Fibroblast of skin of back (primary cell): ENCODE data around the gene NLRC5.
A peak's percentile ranks its signal among the peaks of the same experiment; 100 is the strongest.
"Not testable (repeated sequence)": the region's sequence is repeated elsewhere in the genome, so short reads cannot be mapped to it uniquely, and the experiment has no call there.

ENCODE experiments used
- DNase-seq: peaks from one replicate; pipeline ENCODE4 v3.0.0-alpha.2; 2013

Gene NLRC5

DNA sequence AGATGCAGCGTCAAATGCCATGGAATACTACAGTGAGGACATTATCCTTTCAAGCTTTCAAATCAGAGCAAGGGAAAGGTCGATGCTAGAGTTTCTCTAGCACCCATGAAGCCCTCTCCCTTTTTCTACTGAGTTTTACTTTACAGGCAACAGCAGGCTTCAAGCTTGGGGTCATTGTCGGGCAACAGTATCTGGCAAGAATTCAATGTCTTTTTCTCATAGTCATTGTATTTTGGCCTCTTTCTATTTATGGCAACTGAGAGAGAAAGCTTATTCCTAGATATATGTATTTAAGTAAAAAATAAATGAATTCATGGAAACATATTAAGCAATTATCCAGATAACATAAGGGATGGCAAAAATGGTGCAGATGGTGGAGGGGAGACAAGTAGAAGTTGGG, 28.0 kb upstream of the NLRC5 start:
- DNase-seq = no peak

DNA sequence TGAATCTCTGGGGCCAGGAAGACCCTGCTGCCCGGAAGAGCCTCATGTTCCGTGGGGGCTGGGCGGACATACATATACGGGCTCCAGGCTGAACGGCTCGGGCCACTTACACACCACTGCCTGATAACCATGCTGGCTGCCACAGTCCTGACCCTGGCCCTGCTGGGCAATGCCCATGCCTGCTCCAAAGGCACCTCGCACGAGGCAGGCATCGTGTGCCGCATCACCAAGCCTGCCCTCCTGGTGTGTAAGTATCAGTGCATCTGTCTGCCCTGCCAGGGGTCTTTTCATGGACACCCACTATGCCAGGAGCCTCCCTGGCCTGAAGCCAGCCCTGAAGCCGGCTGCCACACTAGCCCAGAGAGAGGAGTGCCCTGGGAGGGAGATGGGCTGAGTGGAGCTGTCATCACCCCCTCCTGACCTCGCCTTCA, 27.5 kb upstream of the NLRC5 start, which contains the start of gene CETP:
Gene CETP (plus strand): TSS at position 100 of the 431 bp plus-strand sequence. CDS start 30 bp downstream, at position 130.
- no peak for DNase-seq

DNA sequence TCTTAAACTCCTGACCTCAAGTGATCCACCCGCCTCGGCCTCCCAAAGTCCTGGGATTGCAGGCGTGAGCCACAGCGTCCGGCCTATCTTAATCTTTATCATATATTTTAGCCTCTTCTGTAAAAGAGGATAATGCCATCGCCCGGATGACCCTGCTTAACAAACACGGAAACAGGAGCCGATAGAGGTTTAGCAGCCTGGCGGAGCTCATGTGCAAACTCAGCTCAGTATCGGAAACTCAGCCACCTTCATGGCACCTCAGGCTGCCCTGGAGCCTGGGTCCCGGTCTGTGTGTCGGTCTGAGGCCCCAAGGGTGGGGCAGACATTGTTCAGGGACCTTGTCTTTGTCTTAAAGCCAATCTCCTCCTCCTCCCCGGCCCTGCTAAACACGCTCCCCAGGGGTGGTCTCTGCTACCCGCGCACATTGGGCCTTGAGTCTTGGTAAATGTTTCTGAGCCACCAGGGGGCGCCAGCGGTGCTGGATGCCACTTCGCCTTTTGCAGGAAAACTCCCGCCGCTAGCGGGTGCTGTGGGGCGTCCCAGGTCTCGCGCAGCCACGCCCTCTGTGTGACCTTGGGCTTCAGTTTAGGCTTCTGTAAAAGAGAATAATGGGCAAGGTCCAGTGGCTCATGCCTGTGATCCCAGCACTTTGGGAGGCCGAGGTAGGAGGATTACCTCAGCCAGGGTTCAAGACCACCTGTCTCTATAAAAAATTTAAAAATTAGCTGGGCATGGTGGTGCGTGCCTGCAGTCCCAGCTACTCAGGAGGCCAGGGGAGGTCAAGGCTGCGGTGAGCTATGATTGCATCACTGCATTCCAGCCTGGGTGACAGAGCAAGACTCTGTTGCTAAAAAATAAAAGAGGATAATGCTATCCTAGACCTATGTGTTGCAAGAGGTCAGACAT, 24.9 kb upstream of the NLRC5 start:
- peak; percentile 63 for DNase-seq

DNA sequence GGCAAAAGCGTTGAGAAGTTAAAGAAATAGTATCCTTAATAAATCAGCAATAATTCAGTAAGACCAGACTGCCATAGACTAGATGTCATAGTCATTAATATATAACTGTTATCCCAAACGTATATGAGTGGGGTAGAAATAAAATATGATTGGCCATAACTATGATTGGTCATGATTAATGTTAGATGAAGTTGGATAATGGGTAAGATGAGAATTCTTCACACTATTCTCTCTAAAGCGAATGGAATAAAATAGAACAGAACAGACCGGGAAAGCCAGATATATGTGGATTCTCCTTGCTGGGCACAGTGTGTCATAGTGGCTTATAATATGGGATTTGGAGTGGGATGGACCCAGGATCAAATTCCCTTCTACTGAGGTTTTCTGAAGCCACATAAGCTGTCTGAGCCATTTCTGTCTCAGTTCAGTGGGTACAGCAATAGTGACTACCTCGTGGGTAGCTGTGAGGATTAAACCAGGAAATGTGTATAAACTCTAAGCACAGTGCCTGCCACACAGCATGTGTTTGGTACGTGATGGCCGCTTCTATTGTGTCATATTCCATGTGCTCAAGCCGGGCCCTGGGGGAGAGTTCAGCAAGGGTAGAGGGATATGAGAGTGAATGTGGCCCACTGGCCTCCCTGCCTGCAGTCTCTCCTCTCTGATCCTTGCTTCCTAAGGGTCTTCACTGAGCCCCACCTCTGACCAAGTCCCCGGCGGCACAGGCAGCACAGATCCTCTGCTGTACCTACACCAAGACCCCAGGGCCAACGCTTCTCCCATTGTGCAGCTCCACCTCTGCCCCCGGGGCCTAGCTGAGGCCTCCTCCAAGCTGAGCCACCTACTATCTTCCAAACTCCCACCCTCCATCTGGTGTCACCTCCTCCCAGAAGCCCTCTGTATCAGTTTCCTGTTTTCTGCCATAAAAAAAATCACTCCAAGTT, 23.9 kb upstream of the NLRC5 start:
- no peak for DNase-seq

DNA sequence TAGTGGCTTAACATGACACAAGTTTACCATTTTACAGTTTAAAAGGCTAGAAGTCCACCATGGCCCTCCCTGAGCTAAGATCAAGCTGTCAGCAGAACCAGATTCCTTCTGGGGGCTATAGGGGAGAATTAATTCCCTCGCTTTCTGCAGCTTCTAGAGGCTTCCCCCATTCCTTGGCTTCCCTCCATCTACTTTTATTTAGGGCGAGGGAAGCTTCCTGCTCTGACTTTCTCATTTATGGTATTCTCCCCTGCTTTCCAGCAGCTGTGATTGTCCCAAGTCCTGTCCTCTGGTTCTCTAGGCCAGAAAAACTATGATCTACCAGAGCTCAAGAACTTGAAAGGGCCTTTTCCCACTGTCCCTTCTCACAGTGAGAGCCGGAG, 23.3 kb upstream of the NLRC5 start:
- DNase-seq = no peak

DNA sequence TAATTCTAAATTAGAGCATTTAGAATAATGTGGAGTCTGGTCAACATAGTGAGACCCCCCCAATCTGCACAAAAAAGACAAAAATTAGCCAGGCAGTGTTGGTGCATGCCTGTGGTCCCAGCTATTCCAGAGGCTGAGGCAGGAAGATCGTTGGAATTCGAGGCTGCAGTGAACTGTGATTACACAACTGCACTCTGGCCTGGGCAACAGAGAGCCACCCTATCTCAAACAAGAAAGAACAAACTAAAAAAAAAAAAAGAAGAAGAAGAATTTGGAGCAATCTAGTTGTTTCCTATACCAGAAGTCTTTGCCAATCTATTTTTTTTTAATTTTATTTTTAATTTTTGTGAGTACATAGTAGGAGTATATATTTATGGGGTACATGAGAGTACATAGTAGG, 21.6 kb upstream of the NLRC5 start:
- DNase-seq = peak; percentile 31

DNA sequence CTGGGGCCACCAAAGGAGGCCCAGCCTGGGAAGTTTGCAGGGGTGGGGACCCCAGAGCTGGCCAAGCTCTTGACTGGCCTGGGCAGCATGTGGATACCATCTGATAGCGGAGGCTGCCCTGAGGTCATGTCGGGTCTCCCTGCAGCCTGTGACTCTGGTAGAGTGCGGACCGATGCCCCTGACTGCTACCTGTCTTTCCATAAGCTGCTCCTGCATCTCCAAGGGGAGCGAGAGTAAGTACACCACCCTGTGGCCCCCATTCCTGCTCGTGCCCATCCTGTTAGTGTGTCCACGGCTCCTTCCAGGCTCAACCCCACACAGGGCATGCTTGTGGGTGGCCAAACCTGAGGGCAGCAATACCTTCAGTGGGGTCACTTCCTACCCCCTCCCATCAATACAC, 19.6 kb upstream of the NLRC5 start:
- no peak for DNase-seq

DNA sequence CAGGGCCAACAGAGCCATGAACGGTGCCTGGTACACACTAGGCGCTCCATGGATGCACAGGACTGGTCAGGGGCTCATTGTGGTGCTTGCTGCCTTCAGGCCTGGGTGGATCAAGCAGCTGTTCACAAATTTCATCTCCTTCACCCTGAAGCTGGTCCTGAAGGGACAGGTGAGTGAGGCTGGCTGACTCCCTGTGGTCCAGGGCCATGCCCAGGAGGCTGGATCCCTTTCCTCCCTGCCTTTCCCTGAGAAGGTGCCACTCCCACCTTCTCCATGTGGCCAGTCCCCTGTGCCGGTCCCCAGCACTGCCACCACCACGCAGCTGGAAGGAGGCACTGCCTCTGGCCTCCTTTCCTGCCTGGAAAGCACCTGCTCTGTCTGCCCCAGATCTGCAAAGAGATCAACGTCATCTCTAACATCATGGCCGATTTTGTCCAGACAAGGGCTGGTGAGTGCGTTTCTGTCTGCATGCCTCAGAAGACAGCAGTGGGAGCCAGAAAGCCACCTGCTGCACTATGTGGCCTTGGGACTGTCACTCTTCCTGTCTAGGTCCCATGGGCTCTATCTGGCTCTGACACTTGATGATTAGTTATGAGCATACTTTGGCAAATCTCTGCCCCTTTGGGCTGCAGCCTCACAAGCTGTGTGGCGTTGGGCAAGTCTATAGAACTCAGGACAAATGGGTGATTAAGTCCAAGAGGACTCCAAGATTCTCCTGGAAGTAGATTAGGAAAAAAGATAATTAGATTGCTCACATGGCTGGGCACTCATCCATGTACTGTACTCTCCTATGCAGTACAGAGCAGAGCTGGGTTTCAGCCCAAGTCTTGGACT, 18.2 kb upstream of the NLRC5 start:
- no peak for DNase-seq

DNA sequence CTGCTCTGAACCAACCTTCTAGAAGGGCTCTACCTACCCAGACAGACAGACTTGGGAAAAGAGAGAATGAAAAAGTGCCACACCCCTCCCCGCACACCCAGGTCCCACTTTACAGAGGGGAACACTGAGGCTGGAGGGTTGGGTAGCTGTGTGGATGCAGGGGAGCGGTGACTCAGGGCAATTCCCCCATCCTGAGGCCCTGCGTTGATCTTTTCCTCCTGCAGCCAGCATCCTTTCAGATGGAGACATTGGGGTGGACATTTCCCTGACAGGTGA, 17.7 kb upstream of the NLRC5 start:
- DNase-seq = no peak

DNA sequence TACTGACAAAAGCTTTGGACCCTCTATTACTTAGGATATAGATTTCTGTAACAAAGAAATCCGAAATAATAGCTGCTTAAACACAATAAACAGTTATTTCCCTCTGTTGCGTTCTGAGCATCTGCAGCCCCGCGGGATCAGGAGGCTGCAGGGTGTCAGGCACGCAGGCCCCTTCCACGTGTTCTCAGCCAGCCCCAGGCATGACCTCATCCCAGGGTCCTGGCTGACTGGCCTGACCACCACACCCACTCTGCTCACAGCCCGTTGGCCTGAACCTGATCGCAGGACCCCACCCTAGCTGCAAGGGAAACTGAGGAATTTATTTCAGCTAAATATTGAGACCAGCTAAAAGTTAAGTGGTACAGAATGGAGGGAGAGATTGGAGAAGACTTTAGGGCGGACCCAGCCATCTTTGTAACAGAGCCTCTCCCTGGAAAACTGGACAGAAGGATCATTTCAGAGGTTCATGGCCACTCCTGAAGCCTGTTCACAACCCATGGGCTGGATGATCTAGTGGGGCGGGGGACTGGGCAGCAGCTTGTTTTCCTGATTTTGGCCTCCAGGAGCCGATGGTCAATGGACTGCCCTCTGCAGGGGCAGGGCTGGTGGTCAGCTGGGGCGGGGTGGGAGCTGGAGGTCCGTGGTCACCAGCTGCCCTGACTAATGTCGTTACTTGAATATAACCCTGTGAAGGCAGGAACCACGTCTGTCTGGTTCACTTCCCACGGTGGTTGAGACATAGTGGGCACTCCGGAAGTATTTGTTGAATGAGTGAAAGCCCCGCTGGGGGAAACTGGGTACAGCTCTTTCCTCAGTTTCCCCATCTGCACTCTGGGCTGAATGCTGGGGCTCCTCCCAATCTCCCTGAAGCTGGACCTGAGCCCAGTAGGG, 16.7 kb upstream of the NLRC5 start:
- no peak for DNase-seq

DNA sequence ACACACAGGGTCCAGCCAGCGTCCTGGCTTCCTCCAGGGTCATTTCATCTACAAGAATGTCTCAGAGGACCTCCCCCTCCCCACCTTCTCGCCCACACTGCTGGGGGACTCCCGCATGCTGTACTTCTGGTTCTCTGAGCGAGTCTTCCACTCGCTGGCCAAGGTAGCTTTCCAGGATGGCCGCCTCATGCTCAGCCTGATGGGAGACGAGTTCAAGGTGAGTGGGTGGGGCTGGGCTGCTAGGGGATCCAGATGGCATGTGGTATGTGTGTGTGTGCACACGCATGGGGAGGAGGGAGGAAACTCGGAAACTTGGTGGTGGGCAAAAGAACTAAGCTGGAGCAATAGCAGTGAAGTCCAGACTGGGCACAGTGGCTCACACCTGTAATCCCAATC, 16.1 kb upstream of the NLRC5 start:
- DNase-seq = no peak

DNA sequence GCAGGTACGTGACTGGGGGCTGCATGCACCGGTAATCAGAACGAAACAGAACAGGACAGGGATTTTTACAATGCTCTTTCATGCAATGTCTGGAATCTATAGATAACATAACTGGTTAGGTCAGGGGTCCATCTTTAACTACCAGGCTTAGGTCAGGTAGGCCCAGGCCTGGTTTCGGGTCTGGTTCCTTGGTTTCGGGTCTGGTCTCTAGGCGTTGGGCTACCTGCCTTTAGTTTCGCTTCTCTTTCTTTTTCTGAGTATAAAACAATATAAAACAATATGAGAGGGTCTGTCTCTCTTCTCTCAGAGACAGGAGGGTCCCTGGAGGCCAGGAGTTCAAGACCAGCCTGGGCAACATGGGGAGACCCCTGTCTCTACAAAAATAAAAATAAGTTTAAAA, 15.5 kb upstream of the NLRC5 start:
- DNase-seq = not testable (repeated sequence)

DNA sequence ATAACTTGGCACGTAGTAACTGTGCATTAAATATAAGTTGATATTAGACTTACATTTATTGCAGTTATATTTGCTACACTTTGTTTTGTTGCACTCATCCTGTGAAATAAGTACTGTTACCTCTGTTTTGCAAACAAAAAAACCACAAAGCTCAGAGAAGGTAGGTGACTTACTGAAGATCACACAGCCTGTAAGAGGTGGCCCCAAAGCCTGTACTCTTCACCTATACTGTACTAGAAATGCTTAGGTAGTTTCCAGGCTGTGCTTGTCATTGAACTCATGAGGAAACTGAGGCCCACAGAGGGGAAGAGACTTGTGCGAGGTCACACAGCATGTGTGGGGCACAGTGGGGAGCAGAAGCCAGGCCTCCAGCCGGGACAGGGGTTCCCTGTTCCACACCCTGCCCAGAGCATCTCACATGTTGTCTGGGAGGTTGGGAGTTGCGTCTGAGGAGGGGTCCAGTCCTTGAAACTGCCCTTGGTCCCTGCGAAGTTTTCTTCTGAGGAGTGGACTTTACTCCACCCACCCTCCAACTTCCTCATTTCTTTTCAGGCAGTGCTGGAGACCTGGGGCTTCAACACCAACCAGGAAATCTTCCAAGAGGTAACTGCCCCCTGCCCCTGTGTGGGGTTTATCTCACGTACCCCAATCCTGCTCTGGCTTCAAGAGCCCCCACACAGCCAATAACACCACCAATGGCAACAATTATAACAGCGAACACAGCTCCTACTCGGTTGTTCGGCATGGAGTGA, 14.6 kb upstream of the NLRC5 start:
- DNase-seq = no peak

DNA sequence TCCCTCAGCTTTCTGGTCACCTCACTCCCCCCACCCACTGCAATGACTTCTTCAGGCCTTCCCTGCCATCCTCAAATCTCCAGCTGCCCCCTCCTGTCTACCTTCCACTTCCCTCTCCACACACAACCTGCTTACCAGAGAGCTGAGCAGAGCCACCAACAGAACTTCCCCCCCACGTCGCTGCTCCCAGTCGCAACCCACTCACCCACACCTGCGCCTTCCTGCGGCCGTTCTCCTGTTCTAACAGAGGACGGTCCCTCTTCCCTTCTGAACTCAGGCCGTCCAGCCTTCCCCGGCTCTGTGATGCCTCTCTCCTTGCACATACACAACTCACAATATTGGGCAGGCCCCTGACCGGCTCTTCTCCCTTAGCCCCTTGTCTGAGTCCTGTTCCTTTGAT, 13.6 kb upstream of the NLRC5 start:
- no peak for DNase-seq

DNA sequence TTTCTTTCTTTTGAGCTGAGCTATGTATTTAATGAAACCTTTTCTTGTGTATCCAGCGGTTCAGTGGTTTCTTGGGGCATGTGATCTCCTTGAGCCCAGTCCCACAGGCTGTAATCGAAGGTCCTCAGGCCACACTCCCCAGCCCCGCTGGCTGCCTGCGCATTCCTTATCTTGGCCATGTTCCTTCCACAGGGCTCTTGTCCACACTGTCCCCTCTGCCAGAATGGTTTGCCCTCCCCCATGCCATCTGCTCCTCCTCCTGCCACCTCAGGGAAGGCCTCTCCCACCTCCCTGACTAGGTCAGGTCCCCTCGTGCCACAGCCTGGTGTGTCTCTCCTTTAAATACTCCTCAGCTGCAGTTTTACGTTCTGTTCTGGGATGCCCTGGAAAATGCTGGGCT, 12.1 kb upstream of the NLRC5 start:
- no peak for DNase-seq

DNA sequence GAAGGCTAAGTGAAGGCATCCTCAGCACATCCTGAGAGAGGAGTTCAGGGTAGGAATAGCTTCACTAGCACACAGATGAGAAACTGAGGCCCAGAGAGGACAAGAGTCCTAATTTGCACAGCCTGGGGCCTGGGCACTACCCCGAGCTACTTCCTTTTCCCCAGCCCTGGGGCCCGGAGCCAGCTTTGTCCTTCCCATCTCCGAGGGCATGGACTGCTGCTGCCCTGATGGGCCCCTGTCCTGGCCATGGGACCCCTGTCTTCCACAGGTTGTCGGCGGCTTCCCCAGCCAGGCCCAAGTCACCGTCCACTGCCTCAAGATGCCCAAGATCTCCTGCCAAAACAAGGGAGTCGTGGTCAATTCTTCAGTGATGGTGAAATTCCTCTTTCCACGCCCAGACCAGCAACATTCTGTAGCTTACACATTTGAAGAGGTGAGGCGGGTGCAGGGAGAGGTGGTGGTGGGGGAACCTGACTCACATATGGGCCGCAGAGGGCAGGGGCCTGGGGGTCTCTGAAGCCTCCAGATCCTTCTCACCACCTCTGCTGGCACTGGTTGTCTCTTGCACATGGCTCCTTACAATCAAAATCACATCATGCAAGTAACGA, 11.4 kb upstream of the NLRC5 start:
- no peak for DNase-seq

DNA sequence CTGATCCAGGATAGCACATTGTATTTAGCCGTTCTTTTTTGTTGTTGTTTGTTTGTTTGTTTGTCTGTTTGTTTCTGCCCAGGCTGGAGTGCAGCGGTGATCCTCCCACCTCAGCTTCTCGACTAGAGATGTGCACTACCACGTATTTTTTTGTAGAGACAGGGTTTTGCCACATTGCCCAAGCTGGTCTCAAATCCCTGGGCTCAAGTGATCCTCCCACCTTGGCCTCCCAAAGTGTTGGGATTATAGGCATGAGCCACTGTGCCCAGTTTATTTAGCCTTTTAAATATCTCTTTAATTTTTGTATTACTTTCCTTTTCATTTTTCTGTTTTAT, 9.2 kb upstream of the NLRC5 start:
- no peak for DNase-seq

DNA sequence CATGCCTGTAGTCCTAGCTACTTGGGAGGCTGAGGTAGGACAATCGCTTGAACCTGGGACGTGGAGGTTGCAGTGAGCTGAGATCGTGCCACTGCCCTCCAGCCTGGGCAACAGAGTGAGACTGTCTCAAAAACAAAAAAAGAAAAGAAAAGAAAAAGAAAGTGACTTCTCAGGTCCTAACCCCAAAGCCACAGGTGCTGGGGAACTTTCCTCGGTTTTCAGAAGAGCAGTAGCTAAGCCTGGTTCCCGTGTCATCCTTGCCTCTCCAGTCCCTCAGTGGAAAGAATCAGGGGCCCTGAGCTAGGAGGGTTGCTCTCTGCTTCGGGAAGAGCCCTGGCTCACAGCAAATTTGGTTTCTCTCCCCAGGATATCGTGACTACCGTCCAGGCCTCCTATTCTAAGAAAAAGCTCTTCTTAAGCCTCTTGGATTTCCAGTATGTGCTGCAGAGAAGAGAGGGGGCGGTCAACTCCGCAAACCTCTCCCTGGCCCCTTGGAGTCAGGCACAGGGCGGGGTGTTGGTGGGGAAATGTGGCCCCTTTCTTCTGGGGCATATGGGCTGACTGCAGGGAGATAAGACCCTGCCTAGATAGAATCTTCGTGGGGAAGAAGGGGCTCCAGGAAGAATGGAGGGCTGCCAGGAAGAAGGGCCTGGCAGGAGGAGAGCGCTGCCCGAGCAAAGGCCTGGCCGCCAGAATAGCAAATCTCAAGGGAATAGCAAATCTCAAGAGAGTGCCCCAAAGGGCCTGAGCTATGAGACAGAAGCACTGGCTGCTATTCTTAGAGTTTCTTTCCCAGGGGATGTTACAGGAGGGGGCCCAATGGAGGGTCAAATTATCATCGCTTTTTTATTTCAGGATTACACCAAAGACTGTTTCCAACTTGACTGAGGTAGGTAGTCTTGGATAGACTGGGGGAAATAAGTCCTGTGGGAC, 8.3 kb upstream of the NLRC5 start:
- no peak for DNase-seq

DNA sequence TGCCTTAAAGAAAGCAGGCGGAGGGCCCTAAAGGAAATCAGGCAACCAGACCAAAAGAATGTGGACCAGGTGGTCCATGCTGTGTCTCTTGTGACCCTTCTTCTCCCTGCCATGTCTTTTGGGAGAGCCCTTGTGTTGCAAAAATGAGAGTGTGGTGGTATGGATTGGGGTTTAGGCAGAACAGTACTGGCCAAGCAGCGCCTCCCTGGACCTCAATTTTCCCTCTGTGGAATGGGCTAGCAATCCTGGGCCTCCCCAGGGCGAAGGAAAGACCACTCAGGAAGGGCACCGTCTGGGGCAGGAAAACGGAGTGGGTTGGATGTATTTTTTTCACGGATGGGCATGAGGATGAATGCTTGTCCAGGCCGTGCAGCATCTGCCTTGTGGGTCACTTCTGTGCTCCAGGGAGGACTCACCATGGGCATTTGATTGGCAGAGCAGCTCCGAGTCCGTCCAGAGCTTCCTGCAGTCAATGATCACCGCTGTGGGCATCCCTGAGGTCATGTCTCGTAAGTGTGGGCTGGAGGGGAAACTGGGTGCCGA, 7.6 kb upstream of the NLRC5 start:
- no peak for DNase-seq
